ENCODE measurements around the gene PSMB10. TPM values are rescaled to one million over a fixed set of nuclear protein-coding genes. Genes with fewer than 3 reads are reported as not detected.

The PSMB10 gene
- total RNA-seq, 1 experiment from 2014 or later, result 39.5 TPM

DNA sequence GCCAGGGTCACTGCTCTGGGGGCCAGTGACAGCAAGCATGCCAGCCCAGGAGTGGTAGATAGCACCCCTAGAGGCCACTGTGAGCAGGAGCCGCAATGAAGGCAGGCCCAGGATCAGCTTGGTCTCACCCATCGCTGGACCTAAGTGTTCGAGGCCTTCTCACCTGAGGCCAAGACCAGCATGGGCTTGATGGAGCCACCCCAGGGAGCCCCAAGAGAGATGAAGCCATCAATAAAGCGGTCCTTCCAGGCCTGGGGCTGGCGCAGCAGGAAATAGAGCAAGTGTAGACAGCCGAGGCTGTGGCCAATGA is 5.5 kb upstream of the PSMB10 start:
- peaks cover 20% of the 10 kb centered on the region for H3F3A ChIP-seq (ENCODE audit: insufficient read depth, low read depth)
- no peak for TF ChIP-seq EZH2 (IDR thresholded peaks at IDR 0.05; ENCODE audit: low read depth)
- TF ChIP-seq, protein P1, sequence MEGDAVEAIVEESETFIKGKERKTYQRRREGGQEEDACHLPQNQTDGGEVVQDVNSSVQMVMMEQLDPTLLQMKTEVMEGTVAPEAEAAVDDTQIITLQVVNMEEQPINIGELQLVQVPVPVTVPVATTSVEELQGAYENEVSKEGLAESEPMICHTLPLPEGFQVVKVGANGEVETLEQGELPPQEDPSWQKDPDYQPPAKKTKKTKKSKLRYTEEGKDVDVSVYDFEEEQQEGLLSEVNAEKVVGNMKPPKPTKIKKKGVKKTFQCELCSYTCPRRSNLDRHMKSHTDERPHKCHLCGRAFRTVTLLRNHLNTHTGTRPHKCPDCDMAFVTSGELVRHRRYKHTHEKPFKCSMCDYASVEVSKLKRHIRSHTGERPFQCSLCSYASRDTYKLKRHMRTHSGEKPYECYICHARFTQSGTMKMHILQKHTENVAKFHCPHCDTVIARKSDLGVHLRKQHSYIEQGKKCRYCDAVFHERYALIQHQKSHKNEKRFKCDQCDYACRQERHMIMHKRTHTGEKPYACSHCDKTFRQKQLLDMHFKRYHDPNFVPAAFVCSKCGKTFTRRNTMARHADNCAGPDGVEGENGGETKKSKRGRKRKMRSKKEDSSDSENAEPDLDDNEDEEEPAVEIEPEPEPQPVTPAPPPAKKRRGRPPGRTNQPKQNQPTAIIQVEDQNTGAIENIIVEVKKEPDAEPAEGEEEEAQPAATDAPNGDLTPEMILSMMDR (conservative IDR thresholded peaks at IDR 0.05), result peak; percentile 76
- H3K79me2 ChIP-seq (ENCODE audit: low read depth), result peaks cover 3% of the 10 kb centered on the region
- no peak overlapping the region for H3K27ac ChIP-seq
- ChIA-PET CTCF (no interaction called here), POLR2A (ENCODE audit: unreplicated experiment) (interaction anchor here (0.6 kb wide), 1 partner anchor 222 kb away, joined by 4 read pairs; no protein-coding TSS in a partner anchor)
- no peaks in the 10 kb centered on the region for H3K36me3 ChIP-seq (ENCODE audit: low read depth)
- DNase-seq, result peak in 1 of 2 experiments; percentile 38
- no TSS peak for BruUV-seq (replicated peaks)
- no peaks in the 10 kb centered on the region for H3K27me3 ChIP-seq (ENCODE audit: insufficient read depth, low read depth)
- no peak overlapping the region for H3K4me2 ChIP-seq
- no peaks in the 10 kb centered on the region for H3K9me2 ChIP-seq (ENCODE audit: insufficient read depth)
- intact Hi-C loops (cut with micrococcal nuclease; ENCODE audit: unreplicated experiment), result loop anchor here (10.0 kb wide), 1 partner anchor 103 kb away; no protein-coding TSS in a partner anchor
- peaks cover 3% of the 10 kb centered on the region; the same call in 1 of the 2 replicates for H3K4me1 ChIP-seq (replicated peaks; ENCODE audit: insufficient read depth)
- no peak overlapping the region for H2AFZ ChIP-seq
- H3K9me3 ChIP-seq (ENCODE audit: insufficient read depth, low read depth), result no peaks in the 10 kb centered on the region
- H3K4me3 ChIP-seq, result no peak overlapping the region
- peaks cover 14% of the 10 kb centered on the region for H4K20me1 ChIP-seq (ENCODE audit: insufficient read depth)

DNA sequence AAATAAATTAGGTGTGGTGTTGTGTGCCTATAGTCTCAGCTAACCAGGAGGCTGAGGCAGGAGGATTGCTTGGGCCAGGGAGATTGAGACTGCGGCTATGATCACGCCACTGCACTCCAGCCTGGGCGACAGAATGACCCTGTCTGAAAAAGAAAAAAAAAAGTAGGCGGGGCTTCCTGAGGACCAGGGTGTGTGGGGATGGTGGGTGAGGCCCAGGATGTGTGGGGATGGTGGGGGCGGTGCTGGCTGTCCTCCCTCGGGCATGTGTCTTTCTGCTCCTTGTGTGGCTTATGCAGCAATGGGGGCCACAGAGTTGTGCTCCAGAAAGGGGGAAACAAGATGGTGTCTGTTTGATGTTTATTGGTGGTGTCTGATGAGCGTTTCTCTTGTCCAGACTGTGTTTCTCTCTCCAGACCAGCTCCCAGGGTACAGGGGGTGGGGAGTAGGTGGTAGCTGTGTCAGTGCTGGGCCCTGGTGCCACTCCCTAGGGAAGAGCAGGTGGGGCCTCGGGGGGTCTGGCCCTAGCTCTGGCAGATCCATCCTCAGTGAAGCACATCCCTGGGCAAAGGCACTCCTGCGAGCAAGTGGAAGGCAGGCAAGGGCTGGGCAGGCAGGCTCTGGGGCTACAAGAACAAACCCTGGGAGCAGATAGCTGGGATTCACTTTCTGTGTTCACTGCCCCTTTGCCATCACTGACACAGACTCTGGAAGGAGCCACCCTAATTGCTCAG is 5.0 kb upstream of the PSMB10 start:
- ChIA-PET POLR2A (ENCODE audit: unreplicated experiment) (interaction anchor here (0.6 kb wide), 2 partner anchors 124 to 221 kb away, joined by 4 read pairs; no protein-coding TSS in a partner anchor), CTCF (no interaction called here)
- H3K4me2 ChIP-seq, result no peak overlapping the region
- no peaks in the 10 kb centered on the region for H3K9me2 ChIP-seq (ENCODE audit: insufficient read depth)
- H3F3A ChIP-seq (ENCODE audit: insufficient read depth, low read depth), result peaks cover 20% of the 10 kb centered on the region
- intact Hi-C loops (cut with micrococcal nuclease; ENCODE audit: unreplicated experiment), result loop anchor here (10.0 kb wide), 1 partner anchor 103 kb away; no protein-coding TSS in a partner anchor
- TF ChIP-seq, protein P1 (conservative IDR thresholded peaks at IDR 0.05), result no peak
- TF ChIP-seq EZH2 (IDR thresholded peaks at IDR 0.05; ENCODE audit: low read depth), result no peak
- H3K4me3 ChIP-seq, result no peak overlapping the region
- H2AFZ ChIP-seq, result no peak overlapping the region
- no peaks in the 10 kb centered on the region for H3K27me3 ChIP-seq (ENCODE audit: insufficient read depth, low read depth)
- peaks cover 6% of the 10 kb centered on the region; the same call in 1 of the 2 replicates for H3K4me1 ChIP-seq (replicated peaks; ENCODE audit: insufficient read depth)
- no peak for DNase-seq
- peaks cover 8% of the 10 kb centered on the region for H3K79me2 ChIP-seq (ENCODE audit: low read depth)
- peaks cover 14% of the 10 kb centered on the region for H4K20me1 ChIP-seq (ENCODE audit: insufficient read depth)
- H3K27ac ChIP-seq, result no peak overlapping the region
- BruUV-seq (replicated peaks), result no TSS peak
- H3K9me3 ChIP-seq (ENCODE audit: insufficient read depth, low read depth), result no peaks in the 10 kb centered on the region
- no peaks in the 10 kb centered on the region for H3K36me3 ChIP-seq (ENCODE audit: low read depth)

DNA sequence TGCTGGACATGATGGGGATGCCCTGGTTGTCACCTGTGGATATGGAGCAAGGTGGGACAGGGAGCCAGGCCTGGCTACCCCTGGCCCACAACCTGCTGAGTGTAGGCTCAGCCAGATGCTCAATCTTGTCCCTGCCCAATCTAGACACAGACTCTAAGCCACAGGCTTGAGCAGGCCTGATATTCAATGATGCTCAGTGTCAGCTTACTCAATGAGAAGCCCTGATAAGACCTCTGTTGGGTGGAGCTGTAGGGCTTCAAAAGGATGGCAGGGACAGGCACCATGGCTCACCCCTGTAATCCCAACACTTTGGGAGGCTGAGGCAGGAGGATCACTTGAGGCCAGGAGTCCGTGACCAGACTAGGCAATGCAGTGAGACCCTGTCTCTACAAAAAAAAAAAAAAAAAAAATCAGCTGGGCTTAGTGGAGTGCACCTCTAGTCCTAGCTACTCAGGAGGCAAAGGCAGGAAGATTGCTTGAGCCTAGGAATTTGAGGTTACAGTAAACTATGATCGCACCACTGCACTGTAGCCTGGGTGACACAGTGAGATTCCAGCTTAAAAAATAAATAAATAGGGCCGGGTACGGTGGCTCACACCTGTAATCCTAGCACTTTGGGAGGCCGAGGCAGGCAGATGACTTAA is 3.9 kb upstream of the PSMB10 start:
- H3K27ac ChIP-seq, result no peak overlapping the region
- peaks cover 6% of the 10 kb centered on the region; the same call in 1 of the 2 replicates for H3K4me1 ChIP-seq (replicated peaks; ENCODE audit: insufficient read depth)
- peaks cover 20% of the 10 kb centered on the region for H3F3A ChIP-seq (ENCODE audit: insufficient read depth, low read depth)
- H3K79me2 ChIP-seq (ENCODE audit: low read depth), result peaks cover 18% of the 10 kb centered on the region
- CTCF ChIA-PET, result interaction anchor here (0.7 kb wide), 1 partner anchor 75 kb away, joined by 6 read pairs; no protein-coding TSS in a partner anchor
- H4K20me1 ChIP-seq (ENCODE audit: insufficient read depth), result peaks cover 14% of the 10 kb centered on the region
- no peaks in the 10 kb centered on the region for H3K9me3 ChIP-seq (ENCODE audit: insufficient read depth, low read depth)
- intact Hi-C loops (cut with micrococcal nuclease; ENCODE audit: unreplicated experiment), result loop anchor here (10.0 kb wide), 1 partner anchor 104 kb away; no protein-coding TSS in a partner anchor
- no peak overlapping the region for H2AFZ ChIP-seq
- POLR2A ChIA-PET (ENCODE audit: unreplicated experiment), result interaction anchor here (0.6 to 1.2 kb wide), 3 partner anchors 26 to 125 kb away, joined by 4 to 28 read pairs (median 5); no protein-coding TSS in a partner anchor
- H3K4me3 ChIP-seq, result no peak overlapping the region
- H3K4me2 ChIP-seq, result no peak overlapping the region
- H3K36me3 ChIP-seq (ENCODE audit: low read depth), result no peaks in the 10 kb centered on the region
- H3K27me3 ChIP-seq (ENCODE audit: insufficient read depth, low read depth), result no peaks in the 10 kb centered on the region
- no peaks in the 10 kb centered on the region for H3K9me2 ChIP-seq (ENCODE audit: insufficient read depth)
- BruUV-seq (replicated peaks), result no TSS peak
- TF ChIP-seq, protein P1 (conservative IDR thresholded peaks at IDR 0.05), result no peak
- TF ChIP-seq EZH2 (IDR thresholded peaks at IDR 0.05; ENCODE audit: low read depth), result no peak
- DNase-seq, result no peak

Measured in PC-9 (cell line).